GM18867 (cell line): ENCODE data around the gene NUDT12.

Experiments used
- ATAC-seq: cut with Tn5 transposase; IDR thresholded peaks from one replicate; pipeline ENCODE4 v1.9.1; 2021; ENCODE audit warnings: mild to moderate bottlenecking, moderate library complexity; ENCODE audit not compliant: unreplicated experiment

The NUDT12 gene

DNA sequence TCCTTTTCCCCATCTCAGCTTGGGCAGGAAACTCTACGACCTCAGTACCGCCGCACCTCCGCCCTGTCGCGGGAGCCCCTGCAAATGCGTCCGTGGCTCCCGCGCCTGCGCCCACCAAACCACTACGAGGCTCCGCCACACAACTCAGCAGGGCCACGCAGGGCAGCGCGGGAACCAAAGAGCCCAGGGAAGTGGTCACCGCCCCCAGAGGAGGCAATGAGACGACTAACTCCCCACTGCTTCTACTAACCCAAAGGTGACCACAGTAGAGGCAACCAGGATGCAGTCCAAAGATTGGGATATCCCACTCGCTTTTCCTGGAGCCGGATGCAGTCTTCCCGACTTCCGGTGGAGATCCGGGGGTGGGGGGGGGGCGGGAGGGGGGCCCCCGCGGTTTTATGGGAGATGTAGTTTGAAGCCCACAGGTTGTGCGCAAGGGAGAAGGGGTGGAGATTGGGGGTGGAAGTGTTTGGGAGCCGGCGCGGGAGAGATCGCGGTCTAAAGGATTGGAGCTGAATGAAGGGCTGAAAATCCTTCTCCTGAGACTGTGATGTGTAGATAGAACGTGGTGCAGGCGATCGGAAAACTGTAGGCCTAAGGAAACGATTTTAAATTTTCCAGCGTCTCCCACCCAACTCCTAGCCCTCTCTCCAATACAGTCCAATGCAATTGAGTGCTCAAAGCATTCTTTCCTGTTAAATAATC is at the start of gene NUDT12:
NUDT12 (minus strand) TSS at position 337 of the 705 bp plus-strand sequence. CDS start 2,541 bp downstream, outside the sequence.
- peak; percentile 95 for ATAC-seq

DNA sequence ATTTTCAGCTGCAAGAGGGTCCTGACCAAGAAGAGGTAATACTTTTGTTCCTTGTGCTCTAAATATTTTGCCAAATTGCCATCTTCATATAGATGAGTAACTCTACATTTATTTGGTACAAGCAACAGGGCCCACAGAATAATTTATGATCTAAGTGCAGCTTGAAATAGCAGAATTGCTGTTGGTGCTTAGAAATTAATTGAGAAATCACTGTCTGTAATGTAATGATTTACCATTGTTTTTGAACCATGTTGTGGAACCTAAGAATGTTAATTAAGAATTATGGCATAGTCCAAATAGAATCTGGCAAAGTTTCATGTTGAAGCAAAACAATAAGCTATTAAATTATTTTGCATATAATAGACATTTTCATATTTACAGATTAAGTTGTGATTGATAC is 44.8 kb upstream of the NUDT12 start:
- ATAC-seq: no peak

DNA sequence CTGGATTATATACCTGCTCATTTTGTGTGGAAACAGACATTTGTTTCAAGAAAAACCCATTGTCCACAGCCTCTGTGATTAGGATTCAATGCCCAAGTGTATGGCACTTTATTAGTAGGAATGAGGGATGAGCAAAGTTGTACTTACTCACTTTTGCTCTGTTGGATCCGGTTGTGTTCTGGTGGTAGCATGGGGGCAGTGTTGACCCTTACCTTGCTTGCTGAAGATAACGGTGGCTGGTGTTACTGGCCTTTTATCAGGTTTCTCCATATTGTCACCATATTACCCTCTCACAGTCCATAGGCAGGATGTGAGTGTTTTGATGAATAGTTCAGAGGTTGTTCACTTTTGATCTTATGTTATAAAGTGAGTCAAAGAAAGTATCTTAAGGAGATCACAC is 42.7 kb upstream of the NUDT12 start:
- ATAC-seq: no peak

DNA sequence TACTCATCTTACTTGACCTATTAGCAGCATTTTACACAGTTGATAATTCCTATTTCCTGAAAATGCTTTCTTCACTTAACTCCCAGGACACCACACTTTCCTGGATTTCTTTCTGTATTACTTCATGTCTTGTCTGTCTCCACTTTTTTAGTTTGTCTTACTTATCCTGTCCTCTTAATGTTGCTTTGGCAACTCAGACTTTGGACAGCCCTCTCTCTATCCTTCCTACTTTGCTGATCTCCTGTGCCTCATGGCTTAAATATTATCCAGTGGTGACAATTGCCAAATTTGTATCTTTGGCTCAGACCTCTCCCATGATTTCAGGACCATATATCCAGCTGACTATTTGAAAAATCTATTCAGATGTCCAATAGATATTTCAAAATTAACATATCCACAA is 39.8 kb upstream of the NUDT12 start:
- ATAC-seq: no peak

DNA sequence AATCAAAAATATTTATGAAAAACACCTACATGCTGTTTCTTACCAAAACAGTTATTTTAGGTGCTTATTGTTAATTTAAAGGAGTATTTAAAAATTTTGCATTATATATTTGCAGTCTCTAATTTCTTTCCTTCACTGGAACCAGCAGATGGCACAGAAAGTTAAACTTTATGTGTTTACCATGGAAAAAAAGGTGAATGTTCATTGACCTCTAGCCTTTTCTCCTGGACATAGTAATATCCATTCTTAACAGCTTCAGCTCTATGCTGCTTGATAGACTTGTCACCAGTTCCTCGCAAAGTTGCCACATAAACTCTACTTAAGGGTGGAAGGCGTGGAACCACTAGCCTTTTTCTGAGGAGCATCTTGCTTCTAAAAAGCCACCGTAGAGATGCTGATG is 38.7 kb upstream of the NUDT12 start:
- ATAC-seq: no peak

DNA sequence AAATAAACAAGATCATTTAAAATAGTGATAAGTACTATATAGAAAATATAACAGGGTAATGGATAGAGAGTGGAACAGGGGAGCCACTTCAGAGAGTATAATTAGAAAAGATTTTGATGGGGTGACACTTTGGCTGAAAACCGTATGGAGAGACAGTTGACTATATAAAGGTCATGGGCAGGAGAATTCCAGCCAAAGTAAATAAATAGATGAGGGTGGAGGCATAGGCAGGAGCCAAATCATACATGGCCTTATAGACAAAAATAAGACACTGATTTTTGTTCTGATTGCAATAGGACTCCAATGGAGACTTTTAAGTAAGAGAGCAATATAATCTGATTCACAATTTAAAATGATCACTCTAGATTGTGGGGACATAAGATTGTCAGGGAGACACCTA is 37.5 kb upstream of the NUDT12 start:
- no peak for ATAC-seq

DNA sequence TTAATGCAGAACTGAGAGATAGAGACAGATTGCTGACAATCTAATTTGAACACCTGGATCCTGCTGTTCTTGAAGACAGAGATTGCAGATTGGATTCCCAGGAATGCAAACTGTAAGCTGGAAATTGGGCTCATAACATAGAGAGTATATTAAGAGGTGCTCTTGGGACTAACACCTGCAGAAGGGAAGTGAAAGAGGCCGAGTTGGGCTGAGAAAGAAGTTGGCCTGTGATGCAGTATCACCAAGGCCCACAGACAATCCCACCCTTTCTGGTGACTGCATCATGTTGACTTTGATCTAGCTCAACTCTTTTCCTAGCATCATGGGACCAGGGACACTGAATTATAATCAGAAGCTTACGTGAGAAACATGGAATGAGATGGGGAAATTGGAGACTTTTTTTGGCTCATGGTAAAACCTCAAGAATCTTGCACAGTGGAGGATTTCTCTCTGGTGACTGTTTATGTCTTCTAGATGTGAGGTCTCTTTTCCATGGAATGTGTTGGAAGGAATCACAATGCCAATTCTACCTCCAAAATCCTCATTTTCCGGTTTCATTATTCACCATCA is 36.5 kb upstream of the NUDT12 start:
- no peak for ATAC-seq

DNA sequence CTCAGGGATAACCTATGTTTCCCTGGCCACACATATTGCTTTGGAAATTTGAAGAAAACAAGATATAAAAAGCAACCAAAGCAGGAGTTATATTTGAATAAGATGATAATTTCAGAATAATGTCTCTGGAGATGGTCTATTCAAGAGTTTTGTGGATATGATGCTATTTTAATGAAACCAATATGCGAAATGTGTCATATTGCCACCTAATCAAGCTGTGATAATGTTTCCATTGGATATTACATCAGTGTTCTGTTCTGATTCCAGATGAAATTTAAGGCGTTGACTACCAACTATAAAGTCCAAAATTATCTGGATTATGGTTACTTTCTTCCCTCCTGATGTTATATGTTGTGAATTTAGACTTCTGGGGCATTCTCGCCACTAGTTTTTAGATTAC is 27.6 kb upstream of the NUDT12 start:
- ATAC-seq: no peak

DNA sequence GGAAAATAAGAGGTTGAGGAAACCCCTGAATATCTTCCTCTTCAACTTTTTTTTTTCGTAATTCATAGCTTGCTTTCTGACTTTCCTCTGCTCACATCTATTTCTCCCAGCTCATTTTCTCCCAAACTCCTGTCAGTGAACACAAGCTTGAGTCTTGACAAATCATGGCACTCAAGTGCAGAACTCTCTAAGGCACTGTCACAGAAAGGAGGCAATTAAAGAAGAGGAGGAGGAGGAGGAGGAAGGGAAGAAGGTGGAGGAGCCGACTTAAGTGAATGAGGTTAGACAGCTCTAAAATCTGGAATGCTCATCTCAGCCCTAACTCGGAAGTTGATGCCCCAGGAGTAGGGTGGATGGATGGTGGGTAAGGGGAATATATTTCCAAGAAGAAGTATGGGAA is 27.2 kb upstream of the NUDT12 start:
- no peak for ATAC-seq

DNA sequence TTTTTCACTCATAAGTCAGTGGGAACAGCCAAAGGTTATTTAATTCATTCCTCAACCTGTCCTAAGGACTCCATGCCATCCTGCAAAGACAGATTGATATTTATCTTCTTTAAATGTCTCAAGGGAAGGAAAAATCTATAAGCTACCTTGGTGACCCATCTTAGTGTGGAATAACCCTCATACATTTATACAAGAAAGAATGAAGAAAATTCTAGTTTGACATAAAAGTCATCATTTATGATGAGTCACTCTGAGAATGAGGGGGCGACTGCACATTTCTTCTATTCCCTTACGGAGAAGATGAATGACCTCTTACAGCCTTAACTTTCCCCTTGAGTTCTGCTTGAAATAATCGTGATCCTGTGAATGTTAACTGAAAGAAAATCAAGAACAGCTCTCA is 26.8 kb upstream of the NUDT12 start:
- no peak for ATAC-seq

DNA sequence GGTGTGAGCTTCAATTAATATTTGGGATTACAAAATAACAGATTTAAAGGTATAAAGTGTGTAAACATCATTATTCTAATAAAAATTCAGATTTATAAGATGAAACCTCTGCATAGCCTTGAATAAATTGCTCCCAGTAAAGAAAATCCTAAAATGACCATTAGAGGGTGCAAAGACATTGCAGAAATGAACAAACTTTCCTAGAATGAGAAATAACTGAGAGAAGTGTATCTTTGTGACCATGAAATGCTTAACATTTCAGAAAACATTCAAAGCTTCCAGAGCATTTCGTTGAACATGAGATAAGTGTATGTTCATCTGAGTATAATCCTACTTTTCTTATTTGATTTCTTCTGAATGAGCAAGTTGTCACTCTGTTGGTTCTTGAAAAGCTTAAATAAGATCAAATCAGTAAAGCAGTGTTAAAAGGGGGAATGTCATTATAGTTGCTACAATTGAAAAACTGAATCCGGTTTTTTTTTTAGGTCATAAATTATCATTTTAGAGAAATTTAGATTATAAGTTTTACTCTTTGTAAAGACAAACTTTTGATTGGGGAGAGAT is 24.7 kb upstream of the NUDT12 start:
- no peak for ATAC-seq

DNA sequence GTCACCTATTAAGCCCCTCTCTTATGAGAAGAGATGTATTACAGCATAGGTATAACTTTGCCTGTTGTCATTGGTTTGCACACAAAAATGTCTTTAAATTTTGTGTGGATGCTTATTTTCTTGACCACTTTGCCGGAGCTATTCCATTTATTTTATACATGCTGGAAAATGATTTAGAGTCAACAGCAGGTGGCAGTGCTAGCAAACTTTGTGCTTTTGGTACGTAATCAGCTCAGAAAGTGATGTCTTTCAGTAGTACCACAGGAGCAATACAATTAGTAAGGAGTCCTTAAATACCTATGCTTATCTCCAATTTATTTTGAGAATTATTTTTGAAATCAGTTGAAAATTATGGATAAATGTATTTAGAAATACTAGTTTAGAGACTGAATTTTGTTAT is 19.8 kb upstream of the NUDT12 start:
- peak; percentile 76 for ATAC-seq

DNA sequence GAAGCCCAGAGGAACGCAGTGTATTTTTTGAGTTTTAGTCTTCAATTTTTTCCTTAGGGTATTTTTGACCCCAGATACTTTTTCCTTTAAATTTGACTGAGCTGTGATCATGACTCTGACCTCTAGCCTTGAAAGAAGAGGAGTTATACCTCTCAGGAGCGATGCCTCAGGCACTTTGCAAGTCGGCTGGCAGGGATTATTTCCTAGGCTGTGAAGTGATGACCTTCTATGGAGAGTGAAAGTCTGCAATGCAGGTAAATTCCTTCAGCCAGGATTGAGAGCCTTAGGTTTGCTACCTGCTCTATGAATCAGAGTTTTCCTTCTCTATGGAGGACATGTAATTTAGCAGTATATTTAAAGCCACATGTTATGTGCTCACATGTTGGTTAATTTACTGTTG is 10.8 kb upstream of the NUDT12 start:
- ATAC-seq: no peak

DNA sequence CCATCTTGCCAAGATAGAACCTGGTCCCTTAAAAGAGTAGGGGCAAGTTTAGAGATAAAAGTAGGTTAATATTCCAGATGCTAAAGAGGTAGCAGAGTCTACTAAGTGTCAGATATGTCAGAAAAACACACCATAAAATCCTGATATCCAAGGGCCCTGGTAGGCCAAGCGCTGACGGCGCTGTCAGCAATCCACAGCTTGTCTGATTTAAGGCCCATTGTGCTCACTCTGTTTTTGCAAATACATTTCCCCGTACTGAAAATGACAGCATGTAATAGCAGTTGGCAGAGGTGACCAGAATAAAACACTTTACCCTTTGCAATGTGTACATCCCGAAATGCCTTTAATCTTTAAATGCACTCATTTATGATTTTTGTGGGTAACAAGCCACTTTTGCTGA is 9.9 kb upstream of the NUDT12 start:
- no peak for ATAC-seq

DNA sequence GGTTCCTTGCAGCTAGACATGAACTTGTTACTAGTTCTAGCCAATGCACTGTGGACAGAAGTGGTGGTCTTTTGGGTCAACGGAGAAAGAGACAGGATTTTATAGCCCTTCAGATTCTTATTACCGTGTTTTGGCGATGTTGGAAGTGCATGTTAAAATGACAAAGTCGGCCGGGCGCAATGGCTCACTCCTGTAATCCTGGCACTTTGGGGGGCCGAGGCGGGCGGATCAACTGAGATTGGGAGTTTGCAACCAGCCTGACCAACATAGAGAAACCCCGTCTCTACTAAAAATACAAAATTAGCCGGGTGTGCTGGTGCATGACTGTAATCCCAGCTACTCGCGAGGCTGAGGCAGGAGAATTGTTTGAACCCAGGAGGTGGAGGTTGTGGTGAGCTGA is 9.1 kb upstream of the NUDT12 start:
- ATAC-seq: no peak

DNA sequence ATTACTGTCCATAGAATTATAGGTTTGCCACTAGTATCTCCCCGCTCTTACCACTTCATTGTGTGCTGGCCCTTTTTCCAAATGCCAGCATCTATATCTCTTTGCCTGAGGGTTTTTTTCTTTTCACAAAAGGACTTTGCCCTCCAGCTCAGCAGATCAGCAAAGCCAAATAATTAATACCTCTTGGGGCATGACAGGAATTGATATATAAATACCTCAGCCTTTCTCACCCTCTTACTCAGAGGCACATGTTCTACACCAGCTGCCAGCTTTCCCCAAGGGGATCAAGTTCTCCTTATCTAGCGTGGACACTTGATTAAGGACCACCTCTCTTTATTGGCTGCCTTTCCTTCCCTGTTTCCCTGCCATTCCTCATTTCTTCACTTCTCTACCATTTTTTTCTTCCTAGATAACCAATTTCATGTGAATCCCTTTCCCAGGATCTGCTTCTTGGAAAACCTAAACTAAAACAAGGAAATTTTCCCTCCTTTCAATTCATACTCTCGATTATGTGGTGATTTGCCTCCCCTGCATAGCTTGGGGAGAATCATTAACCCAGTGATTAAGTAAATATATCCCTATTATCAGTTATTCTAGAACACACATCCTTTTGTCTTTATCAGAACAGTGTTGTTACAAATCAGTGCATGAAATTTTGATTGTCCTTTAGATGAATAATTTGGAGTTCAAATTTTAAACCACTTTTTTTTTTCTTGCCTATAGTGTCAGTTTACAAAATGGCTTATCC is 6.9 kb upstream of the NUDT12 start:
- ATAC-seq: no peak

DNA sequence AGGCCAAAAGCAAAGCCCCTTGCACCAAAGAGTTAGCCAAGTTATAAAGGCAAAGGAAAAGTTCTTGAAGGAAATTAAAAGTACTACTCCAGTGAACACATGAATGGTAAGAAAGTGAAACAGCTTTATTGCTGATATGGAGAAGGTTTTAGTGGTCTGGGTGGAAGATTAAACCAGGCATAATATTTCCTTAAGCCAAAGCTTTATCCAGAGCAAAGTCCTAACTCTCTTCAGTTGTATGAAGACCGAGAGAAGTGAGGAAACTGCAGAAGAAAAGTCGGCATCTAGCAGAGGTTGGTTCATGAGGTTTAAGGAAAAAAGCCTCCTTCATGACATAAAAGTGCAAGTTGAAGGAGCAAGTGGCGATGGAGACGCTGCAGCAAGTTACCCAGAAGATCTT is 3.1 kb upstream of the NUDT12 start:
- ATAC-seq: no peak

DNA sequence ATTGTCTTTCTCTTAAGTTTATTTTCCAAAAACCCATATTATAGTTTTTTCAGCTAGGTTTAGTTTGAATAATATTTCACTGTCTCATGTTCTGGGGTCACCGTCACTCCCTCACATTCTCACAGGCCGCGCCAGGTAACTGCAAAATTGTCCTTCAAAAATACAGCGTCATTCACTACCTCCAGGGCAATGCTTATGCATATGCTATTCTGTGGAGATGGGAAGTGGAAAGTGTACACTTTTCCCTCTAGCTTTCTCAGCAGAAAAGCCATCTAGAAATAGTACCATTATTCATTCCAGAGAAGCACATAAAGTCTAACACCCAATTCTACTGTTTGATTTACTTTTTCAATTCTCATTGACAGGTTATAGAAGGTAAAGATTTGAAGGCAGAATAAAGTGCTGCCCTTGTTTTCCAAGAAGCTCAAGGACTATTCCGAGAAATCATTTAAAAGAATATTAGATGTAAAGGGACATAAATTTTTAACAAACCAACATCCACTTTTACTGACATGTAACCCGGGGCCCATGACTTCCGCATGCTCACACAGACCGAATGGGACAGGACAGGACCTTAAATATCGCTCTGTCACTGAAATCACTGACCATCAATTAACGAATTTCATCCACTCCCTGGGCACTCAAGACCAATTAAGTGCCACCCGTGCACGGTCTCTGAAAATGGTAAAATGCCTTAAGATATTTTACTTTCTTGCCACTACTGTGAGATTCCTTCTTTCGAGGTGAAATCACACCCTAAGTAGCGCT is 720 bp downstream of the NUDT12 start:
- ATAC-seq: peak; percentile 46

DNA sequence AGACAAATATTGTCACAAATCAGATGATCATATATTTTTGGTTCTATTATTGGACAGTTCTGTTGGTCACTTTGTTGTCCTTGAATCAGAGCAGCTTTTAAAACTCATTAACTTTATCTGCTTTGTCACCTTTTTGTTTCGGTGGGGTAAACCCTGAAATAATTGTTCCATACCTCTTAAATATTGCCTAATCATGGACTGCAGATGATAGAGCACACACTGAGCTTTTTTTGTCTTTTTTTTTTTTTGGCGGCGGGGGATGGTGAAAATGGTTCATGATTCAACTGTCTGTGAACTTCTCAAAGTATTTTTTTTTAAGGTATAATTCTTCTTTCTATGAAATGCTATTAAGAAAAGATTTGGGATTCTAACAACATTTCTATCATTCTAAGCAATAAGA is 1.8 kb downstream of the NUDT12 start:
- no peak for ATAC-seq

DNA sequence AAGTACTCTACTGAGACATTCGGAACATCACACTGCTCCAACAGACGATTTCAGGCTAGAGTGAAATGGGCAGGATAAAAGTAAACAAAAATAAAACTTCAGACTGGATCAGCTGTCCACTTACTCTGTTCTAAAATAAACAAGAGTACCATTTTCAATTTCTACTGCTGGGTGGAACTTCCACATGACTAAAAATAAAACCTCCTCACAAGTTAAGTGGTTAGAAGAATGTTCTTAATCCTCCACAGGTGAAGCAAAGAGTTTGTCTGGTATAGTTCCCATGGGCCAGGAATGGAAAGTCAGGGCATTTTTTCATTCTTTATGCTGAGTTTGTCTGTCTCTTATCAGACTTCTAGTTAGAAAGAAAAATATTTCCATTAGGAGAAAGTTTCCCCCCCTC is 15.7 kb downstream of the NUDT12 start:
- ATAC-seq: no peak

DNA sequence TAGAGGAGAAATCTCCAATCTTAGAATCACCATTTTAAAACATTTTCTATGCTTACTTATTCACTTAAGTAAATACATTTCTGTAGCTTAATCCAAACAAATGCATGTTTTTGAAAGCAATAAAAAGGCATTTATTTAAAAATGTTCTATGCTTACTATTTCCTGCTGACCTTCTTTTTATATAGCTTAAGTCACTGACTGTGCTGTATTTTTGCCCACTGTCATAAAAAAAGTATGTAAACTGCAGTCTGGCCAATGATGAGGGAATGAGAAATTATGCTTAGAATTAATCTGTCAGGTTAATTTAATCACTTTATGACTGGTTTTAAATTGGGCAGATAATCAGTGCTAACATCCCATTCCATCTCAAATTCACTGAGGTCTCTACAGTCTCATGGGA is 20.1 kb downstream of the NUDT12 start:
- ATAC-seq: no peak
